Measurements from ENCODE around the gene UGT1A6. TPM values are rescaled to one million over a fixed set of nuclear protein-coding genes. Genes with fewer than 3 reads are reported as not detected.
"Not testable (repeated sequence)": the region's sequence is repeated elsewhere in the genome, so short reads cannot be mapped to it uniquely, and the experiment has no call there.

The UGT1A6 gene
- total and polyA plus RNA-seq, 12 donors: not detected

GRCh38 chr2:233699424-233700027 is 6.8 kb downstream of the UGT1A6 start:
- Histone ChIP-seq H3K27ac (no peak overlapping the region), H3K4me1 (no peaks in the 10 kb centered on the region), H3K4me3 (no peak overlapping the region), H3K27me3 (peaks cover 0 to 9% (median 0%) of the 10 kb centered on the region in 7 donors), H3K9me3 (peaks cover 0 to 12% (median 0%) of the 10 kb centered on the region in 11 donors), H3K36me3 (no peaks in the 10 kb centered on the region)
- ATAC-seq (no peak), DNase-seq (no peak)
- WGBS, 2 donors: 87% methylated on average over 8 of the region's 8 CpGs
- intact Hi-C loops (cut with DNase I): no loop called here
- TF ChIP-seq, protein P1, sequence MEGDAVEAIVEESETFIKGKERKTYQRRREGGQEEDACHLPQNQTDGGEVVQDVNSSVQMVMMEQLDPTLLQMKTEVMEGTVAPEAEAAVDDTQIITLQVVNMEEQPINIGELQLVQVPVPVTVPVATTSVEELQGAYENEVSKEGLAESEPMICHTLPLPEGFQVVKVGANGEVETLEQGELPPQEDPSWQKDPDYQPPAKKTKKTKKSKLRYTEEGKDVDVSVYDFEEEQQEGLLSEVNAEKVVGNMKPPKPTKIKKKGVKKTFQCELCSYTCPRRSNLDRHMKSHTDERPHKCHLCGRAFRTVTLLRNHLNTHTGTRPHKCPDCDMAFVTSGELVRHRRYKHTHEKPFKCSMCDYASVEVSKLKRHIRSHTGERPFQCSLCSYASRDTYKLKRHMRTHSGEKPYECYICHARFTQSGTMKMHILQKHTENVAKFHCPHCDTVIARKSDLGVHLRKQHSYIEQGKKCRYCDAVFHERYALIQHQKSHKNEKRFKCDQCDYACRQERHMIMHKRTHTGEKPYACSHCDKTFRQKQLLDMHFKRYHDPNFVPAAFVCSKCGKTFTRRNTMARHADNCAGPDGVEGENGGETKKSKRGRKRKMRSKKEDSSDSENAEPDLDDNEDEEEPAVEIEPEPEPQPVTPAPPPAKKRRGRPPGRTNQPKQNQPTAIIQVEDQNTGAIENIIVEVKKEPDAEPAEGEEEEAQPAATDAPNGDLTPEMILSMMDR (IDR thresholded peaks at IDR 0.05): no peak

DNA sequence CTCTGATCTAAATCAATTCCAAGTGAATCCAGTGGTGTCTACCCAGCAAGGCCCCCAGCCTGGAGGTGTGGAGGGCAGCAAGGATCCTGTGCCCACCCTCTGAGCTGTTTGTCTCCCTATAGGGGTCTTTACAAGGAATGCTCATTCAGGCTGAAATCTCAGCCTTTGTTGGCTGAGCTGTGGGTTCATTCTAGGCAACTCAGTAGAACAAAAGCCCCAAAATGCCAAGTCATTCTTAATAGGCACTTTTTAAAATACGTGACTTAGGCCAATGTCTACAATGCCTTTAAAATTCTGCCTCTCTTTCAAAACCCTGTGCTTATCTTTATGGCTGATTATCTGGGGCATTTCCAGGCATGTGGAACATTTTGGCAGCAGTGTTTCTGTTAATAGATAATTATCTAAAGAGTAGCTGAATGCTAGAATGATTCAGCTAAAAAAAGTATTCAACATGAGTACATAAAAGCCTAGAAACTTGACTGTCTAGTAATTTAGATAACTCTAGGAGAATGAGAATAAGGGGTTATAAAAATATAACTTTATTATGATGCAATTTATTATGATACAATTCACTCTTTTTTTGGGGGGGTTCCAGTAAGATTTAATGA is 7.4 kb downstream of the UGT1A6 start:
- H3K27me3 ChIP-seq: peaks cover 0 to 9% (median 0%) of the 10 kb centered on the region in 7 donors
- ATAC-seq (no peak), DNase-seq (no peak)
- peaks cover 0 to 15% (median 0%) of the 10 kb centered on the region in 11 donors for H3K9me3 ChIP-seq
- H3K4me1 ChIP-seq: no peaks in the 10 kb centered on the region
- H3K4me3 ChIP-seq: no peak overlapping the region
- intact Hi-C loops (cut with DNase I): no loop called here
- TF ChIP-seq, protein P1 (IDR thresholded peaks at IDR 0.05): no peak
- H3K36me3 ChIP-seq: no peaks in the 10 kb centered on the region
- H3K27ac ChIP-seq: no peak overlapping the region
- 44 to 50% methylated on average over 1 of the region's 1 CpG for WGBS, 2 donors

GRCh38 chr2:233700842-233701241 is 8.2 kb downstream of the UGT1A6 start:
- peaks cover 0 to 15% (median 0%) of the 10 kb centered on the region in 11 donors for H3K9me3 ChIP-seq
- intact Hi-C loops (cut with DNase I); H3K27ac ChIP-seq; ATAC-seq; H3K36me3 ChIP-seq; H3K4me3 ChIP-seq; DNase-seq; H3K27me3 ChIP-seq; H3K4me1 ChIP-seq: not testable (repeated sequence)
- 88 to 92% methylated on average over 5 of the region's 5 CpGs for WGBS, 2 donors

- H3K27me3 ChIP-seq: peaks cover 0 to 9% (median 0%) of the 10 kb centered on the region in 7 donors
- intact Hi-C loops (cut with DNase I): no loop called here
- 29 to 36% methylated on average over 3 of the region's 3 CpGs for WGBS, 2 donors
- no peak overlapping the region for H3K27ac ChIP-seq
- DNase-seq: no peak
- no peak for ATAC-seq
- H3K36me3 ChIP-seq: no peaks in the 10 kb centered on the region
- H3K4me3 ChIP-seq: no peak overlapping the region
- TF ChIP-seq, protein P1 (IDR thresholded peaks at IDR 0.05): no peak
- no peaks in the 10 kb centered on the region for H3K4me1 ChIP-seq
- H3K9me3 ChIP-seq: peaks cover 0 to 15% (median 0%) of the 10 kb centered on the region in 11 donors
Observed at GRCh38 chr2:233702238-233702637, 9.5 kb downstream of the UGT1A6 start.

All from heart right ventricle (tissue), 16 donors.